ENCODE measurements around the gene MRPS15. TPM values are rescaled to one million over a fixed set of nuclear protein-coding genes. Genes with fewer than 3 reads are reported as not detected.

The MRPS15 gene
- total RNA-seq, 1 donor from 2014 or later, result 70.9 TPM

DNA sequence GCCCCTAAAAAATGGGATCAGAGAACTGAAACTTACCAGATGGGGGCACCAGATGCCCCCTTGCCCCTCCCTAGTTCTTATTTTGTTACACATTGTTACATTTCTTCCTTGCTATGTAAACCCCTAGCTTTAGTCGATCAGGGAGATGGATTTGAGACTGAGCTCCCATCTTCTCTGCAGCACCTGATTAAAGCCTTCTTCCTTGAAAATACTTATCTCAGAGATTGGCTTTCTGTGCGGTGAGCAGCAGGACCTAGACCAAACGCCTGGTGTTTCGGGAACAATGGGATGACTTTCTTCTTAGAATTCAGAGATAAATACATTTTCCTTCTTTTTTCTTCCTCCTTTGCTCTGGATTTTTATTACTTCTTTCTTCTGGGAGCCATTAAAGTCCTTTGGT is 49.8 kb downstream of the MRPS15 start:
- H3K79me2 ChIP-seq (ENCODE audit: insufficient read depth, low read length), result no peaks in the 10 kb centered on the region
- peaks cover 2% of the 10 kb centered on the region for H3K4me1 ChIP-seq (ENCODE audit: insufficient read depth, low read length)
- Mint-ChIP-seq H3K27me3 (ENCODE audit: low read depth, unreplicated experiment) (no peaks in the 10 kb centered on the region), H3K4me3 (ENCODE audit: unreplicated experiment) (no peak overlapping the region), H3K4me1 (ENCODE audit: low read depth, unreplicated experiment) (no peaks in the 10 kb centered on the region), H3K36me3 (ENCODE audit: low read depth, unreplicated experiment) (peaks cover 7% of the 10 kb centered on the region), H3K27ac (ENCODE audit: unreplicated experiment) (no peak overlapping the region), H3K9me3 (ENCODE audit: unreplicated experiment) (peaks cover 6% of the 10 kb centered on the region)
- no peaks in the 10 kb centered on the region for H3K9me3 ChIP-seq (ENCODE audit: insufficient read depth, low read depth, low read length)
- DNase-seq (ENCODE audit: low read depth) (no peak), FAIRE-seq (no peak)
- no peak overlapping the region for H3K4me2 ChIP-seq (ENCODE audit: low read length)
- H3K36me3 ChIP-seq (ENCODE audit: insufficient read depth, low read length), result no peaks in the 10 kb centered on the region
- no peak overlapping the region for H3K4me3 ChIP-seq (ENCODE audit: insufficient read depth, low read depth, low read length)
- no peak for TF ChIP-seq EZH2 (IDR thresholded peaks at IDR 0.05; ENCODE audit: insufficient read depth, low read length)
- TF ChIP-seq, protein P1, sequence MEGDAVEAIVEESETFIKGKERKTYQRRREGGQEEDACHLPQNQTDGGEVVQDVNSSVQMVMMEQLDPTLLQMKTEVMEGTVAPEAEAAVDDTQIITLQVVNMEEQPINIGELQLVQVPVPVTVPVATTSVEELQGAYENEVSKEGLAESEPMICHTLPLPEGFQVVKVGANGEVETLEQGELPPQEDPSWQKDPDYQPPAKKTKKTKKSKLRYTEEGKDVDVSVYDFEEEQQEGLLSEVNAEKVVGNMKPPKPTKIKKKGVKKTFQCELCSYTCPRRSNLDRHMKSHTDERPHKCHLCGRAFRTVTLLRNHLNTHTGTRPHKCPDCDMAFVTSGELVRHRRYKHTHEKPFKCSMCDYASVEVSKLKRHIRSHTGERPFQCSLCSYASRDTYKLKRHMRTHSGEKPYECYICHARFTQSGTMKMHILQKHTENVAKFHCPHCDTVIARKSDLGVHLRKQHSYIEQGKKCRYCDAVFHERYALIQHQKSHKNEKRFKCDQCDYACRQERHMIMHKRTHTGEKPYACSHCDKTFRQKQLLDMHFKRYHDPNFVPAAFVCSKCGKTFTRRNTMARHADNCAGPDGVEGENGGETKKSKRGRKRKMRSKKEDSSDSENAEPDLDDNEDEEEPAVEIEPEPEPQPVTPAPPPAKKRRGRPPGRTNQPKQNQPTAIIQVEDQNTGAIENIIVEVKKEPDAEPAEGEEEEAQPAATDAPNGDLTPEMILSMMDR (IDR thresholded peaks at IDR 0.05; ENCODE audit: insufficient read depth, low read depth, low read length), result no peak
- H3K27me3 ChIP-seq (ENCODE audit: insufficient read depth, low read length), result no peaks in the 10 kb centered on the region
- no peak overlapping the region for H3K27ac ChIP-seq (ENCODE audit: low read depth, low read length)
- no peaks in the 10 kb centered on the region for H4K20me1 ChIP-seq (ENCODE audit: insufficient read depth, low read length)
- no peak overlapping the region for H3K9ac ChIP-seq (ENCODE audit: low read length)
- H2AFZ ChIP-seq (ENCODE audit: low read depth, low read length), result no peak overlapping the region

- peaks cover 3% of the 10 kb centered on the region for H3K4me1 Mint-ChIP-seq (ENCODE audit: low read depth, unreplicated experiment)
- H4K20me1 ChIP-seq (ENCODE audit: insufficient read depth, low read length), result no peaks in the 10 kb centered on the region
- peak overlapping the region; percentile 18 for H2AFZ ChIP-seq (ENCODE audit: low read depth, low read length)
- H3K27me3 Mint-ChIP-seq (ENCODE audit: low read depth, unreplicated experiment), result no peaks in the 10 kb centered on the region
- no peak overlapping the region for H3K4me2 ChIP-seq (ENCODE audit: low read length)
- FAIRE-seq, result no peak
- no peak overlapping the region for H3K9ac ChIP-seq (ENCODE audit: low read length)
- peaks cover 6% of the 10 kb centered on the region for H3K9me3 Mint-ChIP-seq (ENCODE audit: unreplicated experiment)
- peak; percentile 40 for DNase-seq (ENCODE audit: low read depth)
- H3K36me3 Mint-ChIP-seq (ENCODE audit: low read depth, unreplicated experiment), result peaks cover 9% of the 10 kb centered on the region
- no peak overlapping the region for H3K4me3 Mint-ChIP-seq (ENCODE audit: unreplicated experiment)
- H3K79me2 ChIP-seq (ENCODE audit: insufficient read depth, low read length), result no peaks in the 10 kb centered on the region
- H3K27ac ChIP-seq (ENCODE audit: low read depth, low read length), result no peak overlapping the region
- no peaks in the 10 kb centered on the region for H3K9me3 ChIP-seq (ENCODE audit: insufficient read depth, low read depth, low read length)
- TF ChIP-seq, protein P1 (IDR thresholded peaks at IDR 0.05; ENCODE audit: insufficient read depth, low read depth, low read length), result no peak
- no peak overlapping the region for H3K27ac Mint-ChIP-seq (ENCODE audit: unreplicated experiment)
- H3K36me3 ChIP-seq (ENCODE audit: insufficient read depth, low read length), result no peaks in the 10 kb centered on the region
- peaks cover 7% of the 10 kb centered on the region for H3K4me1 ChIP-seq (ENCODE audit: insufficient read depth, low read length)
- H3K27me3 ChIP-seq (ENCODE audit: insufficient read depth, low read length), result no peaks in the 10 kb centered on the region
- H3K4me3 ChIP-seq (ENCODE audit: insufficient read depth, low read depth, low read length), result no peak overlapping the region
Observed at GRCh38 chr1:36411674-36412648, 52.2 kb downstream of the MRPS15 start.

- peak; percentile 63 for DNase-seq (ENCODE audit: low read depth)
- H2AFZ ChIP-seq (ENCODE audit: low read depth, low read length), result no peak overlapping the region
- H3K4me2 ChIP-seq (ENCODE audit: low read length), result peak overlapping the region; percentile 52
Observed at GRCh38 chr1:36408479-36408878, 55.7 kb downstream of the MRPS15 start.

More at GRCh38 chr1:36408479-36408878, 55.7 kb downstream of the MRPS15 start:
- Mint-ChIP-seq H3K4me1 (ENCODE audit: low read depth, unreplicated experiment) (peaks cover 3% of the 10 kb centered on the region), H3K9me3 (ENCODE audit: unreplicated experiment) (peaks cover 6% of the 10 kb centered on the region), H3K27me3 (ENCODE audit: low read depth, unreplicated experiment) (no peaks in the 10 kb centered on the region), H3K27ac (ENCODE audit: unreplicated experiment) (no peak overlapping the region), H3K36me3 (ENCODE audit: low read depth, unreplicated experiment) (peaks cover 9% of the 10 kb centered on the region), H3K4me3 (ENCODE audit: unreplicated experiment) (no peak overlapping the region)
- peaks cover 5% of the 10 kb centered on the region for H3K4me1 ChIP-seq (ENCODE audit: insufficient read depth, low read length)
- no peak overlapping the region for H3K27ac ChIP-seq (ENCODE audit: low read depth, low read length)
- TF ChIP-seq EZH2 (IDR thresholded peaks at IDR 0.05; ENCODE audit: insufficient read depth, low read length), result no peak
- TF ChIP-seq, protein P1 (IDR thresholded peaks at IDR 0.05; ENCODE audit: insufficient read depth, low read depth, low read length), result no peak
- H3K79me2 ChIP-seq (ENCODE audit: insufficient read depth, low read length), result no peaks in the 10 kb centered on the region
- no peaks in the 10 kb centered on the region for H4K20me1 ChIP-seq (ENCODE audit: insufficient read depth, low read length)
- H3K27me3 ChIP-seq (ENCODE audit: insufficient read depth, low read length), result no peaks in the 10 kb centered on the region
- H3K4me3 ChIP-seq (ENCODE audit: insufficient read depth, low read depth, low read length), result no peak overlapping the region
- no peaks in the 10 kb centered on the region for H3K36me3 ChIP-seq (ENCODE audit: insufficient read depth, low read length)
- H3K9ac ChIP-seq (ENCODE audit: low read length), result no peak overlapping the region
- H3K9me3 ChIP-seq (ENCODE audit: insufficient read depth, low read depth, low read length), result no peaks in the 10 kb centered on the region
- FAIRE-seq, result no peak
